Tibial artery (tissue), 4 donors: ENCODE results near the gene TOX2.

Experiments used
- DNase-seq, 2 donors: peaks; one replicate each; pipeline ENCODE4 v3.0.0-alpha.2; 2019
- H3K27ac ChIP-seq, 2 donors: fragments of 200-600 bp; sonication (generic) in 1 of 2; 1 replicate in 1 of 2; 2 replicates in 1 of 2; pipeline ENCODE4 v1.5.1; 2018 to 2019; ENCODE audit warnings: mild to moderate bottlenecking in 1 of 2
- H3K27me3 ChIP-seq, 2 donors: fragments of 200-600 bp; sonication (generic) in 1 of 2; one replicate each; pipeline versions ENCODE4 v1.5.1 to v1.6.0; 2016 to 2019
- H3K36me3 ChIP-seq, 3 donors: fragments of 200-600 bp; sonication (generic) in 2 of 3; one replicate each; pipeline ENCODE4 v1.5.1; 2016 to 2019; ENCODE audit warnings: mild to moderate bottlenecking in 2 of 3
- H3K4me1 ChIP-seq, 4 donors: fragments of 200-600 bp; sonication (generic) in 2 of 4; 1 replicate in 3 of 4; 2 replicates in 1 of 4; pipeline ENCODE4 v1.5.1; 2016 to 2019
- H3K4me3 ChIP-seq, 2 donors: fragments of 200-600 bp; sonication (generic) in 1 of 2; 1 replicate in 1 of 2; 2 replicates in 1 of 2; pipeline ENCODE4 v1.5.1; 2018 to 2019; ENCODE audit warnings: mild to moderate bottlenecking in 2 of 2
- H3K9me3 ChIP-seq, 3 donors: fragments of 200-600 bp; sonication (generic) in 1 of 3; one replicate each; pipeline ENCODE4 v1.5.1; 2016 to 2019
- intact Hi-C: fragments of 100-400 bp; cut with DNase I; formaldehyde crosslinking; loops from one replicate; pipeline ENCODE4 v1.15.0; 2023; ENCODE audit warnings: low total_unique reads
- TF ChIP-seq, protein P1 (sequence below), 2 experiments: fragments of 200-600 bp in 1 of 2; fragments of 450-650 bp in 1 of 2; IDR thresholded peaks; one replicate each; pipeline ENCODE4 v1.5.1; 2017 to 2019; ENCODE audit warnings: antibody characterized with exemption in 2 of 2, mild to moderate bottlenecking in 1 of 2, moderate library complexity in 1 of 2

The TOX2 gene

DNA sequence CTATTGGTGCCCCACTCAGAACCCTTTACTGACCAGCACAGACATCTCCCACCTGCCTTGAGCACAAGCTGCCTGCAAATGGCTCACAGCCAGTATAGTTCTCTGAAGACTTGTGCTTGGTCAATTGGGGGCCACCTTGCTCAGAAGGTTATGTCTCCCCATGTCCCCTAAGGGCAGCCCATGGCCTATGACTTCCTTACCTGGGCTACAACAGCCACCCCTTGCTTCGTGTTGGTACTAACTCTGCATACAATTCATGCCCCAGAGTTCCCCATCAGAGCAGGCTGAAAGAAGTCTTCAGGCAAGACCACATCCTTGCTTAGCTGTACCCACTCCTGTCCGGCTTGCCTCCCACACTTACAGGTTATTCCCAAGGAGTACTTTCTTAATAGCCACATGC, 57.4 kb downstream of the TOX2 start:
- Histone ChIP-seq H3K27me3 (peaks cover 0 to 3% of the 10 kb centered on the region in 2 donors), H3K27ac (no peak overlapping the region), H3K36me3 (no peaks in the 10 kb centered on the region), H3K4me1 (no peaks in the 10 kb centered on the region), H3K9me3 (no peaks in the 10 kb centered on the region), H3K4me3 (no peak overlapping the region)
- no peak for DNase-seq
- TF ChIP-seq, protein P1, sequence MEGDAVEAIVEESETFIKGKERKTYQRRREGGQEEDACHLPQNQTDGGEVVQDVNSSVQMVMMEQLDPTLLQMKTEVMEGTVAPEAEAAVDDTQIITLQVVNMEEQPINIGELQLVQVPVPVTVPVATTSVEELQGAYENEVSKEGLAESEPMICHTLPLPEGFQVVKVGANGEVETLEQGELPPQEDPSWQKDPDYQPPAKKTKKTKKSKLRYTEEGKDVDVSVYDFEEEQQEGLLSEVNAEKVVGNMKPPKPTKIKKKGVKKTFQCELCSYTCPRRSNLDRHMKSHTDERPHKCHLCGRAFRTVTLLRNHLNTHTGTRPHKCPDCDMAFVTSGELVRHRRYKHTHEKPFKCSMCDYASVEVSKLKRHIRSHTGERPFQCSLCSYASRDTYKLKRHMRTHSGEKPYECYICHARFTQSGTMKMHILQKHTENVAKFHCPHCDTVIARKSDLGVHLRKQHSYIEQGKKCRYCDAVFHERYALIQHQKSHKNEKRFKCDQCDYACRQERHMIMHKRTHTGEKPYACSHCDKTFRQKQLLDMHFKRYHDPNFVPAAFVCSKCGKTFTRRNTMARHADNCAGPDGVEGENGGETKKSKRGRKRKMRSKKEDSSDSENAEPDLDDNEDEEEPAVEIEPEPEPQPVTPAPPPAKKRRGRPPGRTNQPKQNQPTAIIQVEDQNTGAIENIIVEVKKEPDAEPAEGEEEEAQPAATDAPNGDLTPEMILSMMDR (IDR thresholded peaks at IDR 0.05): no peak
- intact Hi-C loops: no loop called here

DNA sequence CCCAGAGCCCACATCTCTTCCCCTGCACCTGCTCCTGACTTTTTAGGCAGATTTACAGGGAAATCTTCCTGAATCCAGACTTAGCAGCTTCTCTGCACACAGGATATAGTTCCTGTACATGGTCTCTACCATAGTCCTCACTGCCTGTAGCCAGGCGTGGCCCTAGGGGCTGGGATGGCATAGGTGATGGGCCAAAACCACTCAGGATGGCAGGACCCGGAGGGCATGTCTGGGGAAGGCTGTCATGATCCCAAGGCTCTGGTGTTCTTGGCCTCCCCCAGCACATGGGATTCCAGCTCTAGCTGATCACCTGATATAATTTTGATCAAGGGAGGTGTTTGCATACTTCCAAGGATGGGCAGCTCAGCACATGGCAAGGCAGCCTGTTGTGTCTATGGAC, 58.0 kb downstream of the TOX2 start:
- H3K36me3 ChIP-seq: no peaks in the 10 kb centered on the region
- no peak for DNase-seq
- TF ChIP-seq, protein P1 (IDR thresholded peaks at IDR 0.05): no peak

DNA sequence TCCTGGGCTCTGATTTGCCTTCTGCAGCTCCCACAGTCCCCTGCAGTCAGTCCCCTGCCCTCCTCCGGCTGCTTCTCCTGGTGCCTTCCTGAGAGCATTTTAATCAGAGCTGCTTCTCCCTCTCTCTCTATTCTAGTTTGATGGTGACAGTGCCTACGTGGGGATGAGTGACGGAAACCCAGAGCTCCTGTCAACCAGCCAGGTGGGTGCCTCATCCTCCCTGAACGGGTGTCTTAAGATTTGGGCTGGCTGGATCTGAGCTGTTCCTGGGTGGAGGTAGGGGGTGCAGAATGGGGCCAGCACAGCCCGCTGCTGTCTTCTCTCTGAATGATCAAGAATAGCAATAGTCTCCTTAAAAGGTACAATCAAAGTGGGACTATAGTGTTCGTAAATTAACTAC, 58.6 kb downstream of the TOX2 start:
- TF ChIP-seq, protein P1 (IDR thresholded peaks at IDR 0.05): no peak
- Histone ChIP-seq H3K9me3 (no peaks in the 10 kb centered on the region), H3K36me3 (no peaks in the 10 kb centered on the region), H3K4me3 (no peak overlapping the region), H3K27ac (no peak overlapping the region), H3K27me3 (peaks cover 0 to 3% of the 10 kb centered on the region in 2 donors), H3K4me1 (no peaks in the 10 kb centered on the region)
- intact Hi-C loops: no loop called here
- no peak for DNase-seq

More for the DNA sequence above, 58.0 kb downstream of the TOX2 start:
- Histone ChIP-seq H3K4me3 (no peak overlapping the region), H3K27me3 (peaks cover 0 to 3% of the 10 kb centered on the region in 2 donors), H3K27ac (no peak overlapping the region), H3K9me3 (no peaks in the 10 kb centered on the region), H3K4me1 (no peaks in the 10 kb centered on the region)
- intact Hi-C loops: no loop called here

- intact Hi-C loops: no loop called here
- Histone ChIP-seq H3K36me3 (no peaks in the 10 kb centered on the region), H3K4me1 (no peaks in the 10 kb centered on the region), H3K27ac (no peak overlapping the region), H3K9me3 (no peaks in the 10 kb centered on the region), H3K4me3 (no peak overlapping the region), H3K27me3 (peaks cover 0 to 3% of the 10 kb centered on the region in 2 donors)
- TF ChIP-seq, protein P1 (IDR thresholded peaks at IDR 0.05): no peak
- no peak for DNase-seq
These were observed 59.2 kb downstream of the TOX2 start for GRCh38 chr20:43973671-43974450.

DNA sequence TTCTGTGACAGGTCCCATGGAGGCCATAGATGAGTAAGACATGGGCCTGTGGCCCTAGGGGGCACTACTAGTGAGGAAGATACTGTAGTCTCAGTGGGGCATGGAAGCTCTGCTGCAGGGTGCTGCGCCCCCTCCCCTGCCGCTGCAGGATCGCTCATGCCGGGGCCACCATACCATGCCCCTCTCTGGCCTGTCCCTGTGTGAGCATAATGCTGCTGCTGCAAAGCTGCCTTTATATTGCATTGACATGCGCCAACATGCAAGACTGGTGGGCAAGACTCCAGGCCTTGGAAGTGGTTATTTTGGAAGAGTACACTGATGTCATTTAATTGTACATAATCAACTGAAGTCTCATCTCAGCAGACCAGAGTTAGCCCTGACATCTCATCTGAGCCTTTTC, 60.0 kb downstream of the TOX2 start:
- Histone ChIP-seq H3K4me1 (no peaks in the 10 kb centered on the region), H3K27ac (no peak overlapping the region), H3K4me3 (no peak overlapping the region), H3K36me3 (no peaks in the 10 kb centered on the region), H3K9me3 (no peaks in the 10 kb centered on the region), H3K27me3 (peaks cover 0 to 3% of the 10 kb centered on the region in 2 donors)
- no peak for DNase-seq
- intact Hi-C loops: no loop called here
- TF ChIP-seq, protein P1 (IDR thresholded peaks at IDR 0.05): no peak
